ENCODE measurements around the gene EDDM3A. TPM values are rescaled to one million over a fixed set of nuclear protein-coding genes. Genes with fewer than 3 reads are reported as not detected.

Gene EDDM3A
- polyA plus RNA-seq, 4 donors: not detected

DNA sequence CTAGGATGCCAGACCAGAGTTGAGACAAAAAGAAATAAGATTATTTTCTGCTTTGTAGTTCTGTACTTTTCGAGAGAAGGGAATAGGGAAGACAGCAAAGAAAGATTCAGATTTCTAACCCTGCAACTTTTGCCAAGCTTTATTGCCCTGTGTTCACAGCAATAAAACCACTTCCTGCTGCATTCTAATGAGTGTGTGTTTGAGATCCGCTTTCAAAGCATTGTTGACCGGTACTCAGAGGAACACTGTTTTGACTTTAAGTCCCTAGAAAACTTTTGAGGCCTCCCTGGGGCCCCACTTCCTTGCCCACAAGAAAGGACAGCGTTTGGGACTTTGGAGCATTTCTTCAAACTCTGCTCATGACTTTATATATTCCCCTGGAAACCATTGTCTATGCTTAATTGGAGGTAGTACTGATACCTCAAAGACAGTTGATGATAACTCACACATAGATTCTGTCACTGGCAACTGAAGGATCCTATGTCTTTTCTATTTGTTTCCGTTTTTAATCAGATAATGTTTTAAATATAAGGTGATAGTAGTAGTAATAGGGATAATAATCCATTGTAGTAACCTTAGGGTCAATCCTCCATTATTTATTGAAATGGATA lies 36.7 kb downstream of the EDDM3A start:
- Histone ChIP-seq H3K27me3 (ENCODE audit: control insufficient read depth in 3 of 3, insufficient read depth in 3 of 3, low read length in 3 of 3) (no peaks in the 10 kb centered on the region), H3K36me3 (ENCODE audit: control insufficient read depth in 3 of 3, insufficient read depth in 2 of 3, low read depth in 1 of 3, low read length in 3 of 3) (no peaks in the 10 kb centered on the region), H3K27ac (ENCODE audit: low read depth in 1 of 3, low read length in 2 of 3) (peak overlapping the region in 2 of 3 donors; percentile 39 to 62), H3K4me1 (ENCODE audit: control insufficient read depth in 3 of 3, insufficient read depth in 2 of 3, low read depth in 1 of 3, low read length in 2 of 3) (peaks cover 0 to 6% (median 4%) of the 10 kb centered on the region in 3 donors), H3K9me3 (ENCODE audit: control insufficient read depth in 2 of 2, insufficient read depth in 1 of 2, low read depth in 1 of 2, low read length in 1 of 2) (no peaks in the 10 kb centered on the region), H3K4me3 (ENCODE audit: low read depth in 1 of 3, low read length in 3 of 3) (peak overlapping the region in 1 of 3 donors; percentile 18)
- DNase-seq: peak; percentile 71 to 74
- WGBS, 3 donors: 3 to 4% (median 3%) methylated on average over 5 of the region's 5 CpGs
- FAIRE-seq: no peak

- Histone ChIP-seq H3K27ac (ENCODE audit: low read depth in 1 of 3, low read length in 2 of 3) (no peak overlapping the region), H3K9me3 (ENCODE audit: control insufficient read depth in 2 of 2, insufficient read depth in 1 of 2, low read depth in 1 of 2, low read length in 1 of 2) (no peaks in the 10 kb centered on the region), H3K36me3 (ENCODE audit: control insufficient read depth in 3 of 3, insufficient read depth in 2 of 3, low read depth in 1 of 3, low read length in 3 of 3) (no peaks in the 10 kb centered on the region), H3K4me3 (ENCODE audit: low read depth in 1 of 3, low read length in 3 of 3) (no peak overlapping the region), H3K27me3 (ENCODE audit: control insufficient read depth in 3 of 3, insufficient read depth in 3 of 3, low read length in 3 of 3) (no peaks in the 10 kb centered on the region), H3K4me1 (ENCODE audit: control insufficient read depth in 3 of 3, insufficient read depth in 2 of 3, low read depth in 1 of 3, low read length in 2 of 3) (peaks cover 0 to under 1% (median 0%) of the 10 kb centered on the region in 3 donors)
- FAIRE-seq (no peak), DNase-seq (no peak)
- 63 to 77% (median 69%) methylated on average over 4 of the region's 4 CpGs for WGBS, 3 donors
These were observed 41.3 kb downstream of the EDDM3A start for GRCh38 chr14:20787025-20787424.

DNA sequence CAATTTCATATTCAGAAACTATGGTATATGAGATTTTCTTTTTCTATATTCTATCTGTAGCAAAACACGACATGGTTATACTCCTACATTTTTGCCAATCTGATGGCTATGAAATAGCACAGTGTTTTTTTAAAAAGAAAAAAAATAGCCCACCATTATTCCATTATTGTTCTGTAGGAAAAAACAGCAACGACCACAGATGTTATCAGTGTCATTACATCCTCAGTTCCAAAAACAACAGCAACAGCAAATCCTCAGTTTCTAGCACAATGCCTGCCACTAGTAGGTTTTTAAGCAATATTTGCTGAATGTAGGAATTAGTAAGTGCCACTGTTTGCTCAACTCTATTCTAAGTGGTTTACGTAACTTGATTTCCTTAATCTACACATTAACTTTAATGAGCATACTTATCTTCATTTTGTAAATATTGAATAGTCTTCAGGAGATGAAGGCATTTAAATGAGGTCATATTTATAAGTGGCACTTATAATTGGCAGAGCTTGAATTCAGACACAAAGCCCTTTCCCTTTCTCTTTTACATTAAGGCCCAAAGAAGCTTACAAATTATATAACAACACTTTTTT lies 43.6 kb downstream of the EDDM3A start:
- H3K36me3 ChIP-seq (ENCODE audit: control insufficient read depth in 3 of 3, insufficient read depth in 2 of 3, low read depth in 1 of 3, low read length in 3 of 3): no peaks in the 10 kb centered on the region
- 36 to 47% (median 36%) methylated on average over 3 of the region's 3 CpGs for WGBS, 3 donors
- FAIRE-seq: no peak
- no peaks in the 10 kb centered on the region for H3K9me3 ChIP-seq (ENCODE audit: control insufficient read depth in 2 of 2, insufficient read depth in 1 of 2, low read depth in 1 of 2, low read length in 1 of 2)
- H3K27me3 ChIP-seq (ENCODE audit: control insufficient read depth in 3 of 3, insufficient read depth in 3 of 3, low read length in 3 of 3): no peaks in the 10 kb centered on the region
- peak in 1 of 2 donors; percentile 44 for DNase-seq
- no peaks in the 10 kb centered on the region for H3K4me1 ChIP-seq (ENCODE audit: control insufficient read depth in 3 of 3, insufficient read depth in 2 of 3, low read depth in 1 of 3, low read length in 2 of 3)
- H3K27ac ChIP-seq (ENCODE audit: low read depth in 1 of 3, low read length in 2 of 3): no peak overlapping the region
- H3K4me3 ChIP-seq (ENCODE audit: low read depth in 1 of 3, low read length in 3 of 3): no peak overlapping the region

DNA sequence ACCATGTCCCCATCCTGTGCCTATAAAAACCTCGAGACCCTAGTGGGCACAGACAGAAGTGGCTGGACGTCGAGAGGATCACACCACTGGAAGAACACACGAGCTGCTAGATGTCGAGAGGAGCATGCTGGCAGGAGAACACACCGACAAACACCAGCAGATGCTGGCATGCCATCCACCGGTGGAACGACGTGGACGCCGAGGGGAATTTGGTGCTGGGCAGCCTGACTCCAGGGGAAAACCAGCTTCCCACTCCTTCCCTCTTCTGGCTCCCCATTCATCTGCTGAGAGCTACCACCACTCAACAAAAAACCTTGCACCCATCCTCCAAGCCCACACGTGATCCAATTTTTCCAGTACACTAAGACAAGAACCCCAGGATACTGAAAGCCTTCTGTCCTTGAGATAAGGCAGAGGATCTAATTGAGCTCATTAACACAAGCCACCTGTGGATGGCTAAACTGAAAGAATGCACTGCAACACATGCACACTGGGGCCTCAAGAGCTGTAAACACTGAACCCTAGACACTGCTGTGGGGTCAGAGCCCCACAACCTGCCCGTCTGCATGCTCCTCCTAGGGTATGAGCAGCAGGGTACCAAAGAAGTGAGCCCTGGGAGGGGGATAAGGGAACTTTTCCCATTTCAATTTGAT lies 44.9 kb downstream of the EDDM3A start:
- Histone ChIP-seq H3K36me3 (ENCODE audit: control insufficient read depth in 3 of 3, insufficient read depth in 2 of 3, low read depth in 1 of 3, low read length in 3 of 3) (no peaks in the 10 kb centered on the region), H3K9me3 (ENCODE audit: control insufficient read depth in 2 of 2, insufficient read depth in 1 of 2, low read depth in 1 of 2, low read length in 1 of 2) (no peaks in the 10 kb centered on the region), H3K4me1 (ENCODE audit: control insufficient read depth in 3 of 3, insufficient read depth in 2 of 3, low read depth in 1 of 3, low read length in 2 of 3) (no peaks in the 10 kb centered on the region), H3K27me3 (ENCODE audit: control insufficient read depth in 3 of 3, insufficient read depth in 3 of 3, low read length in 3 of 3) (no peaks in the 10 kb centered on the region), H3K4me3 (ENCODE audit: low read depth in 1 of 3, low read length in 3 of 3) (no peak overlapping the region), H3K27ac (ENCODE audit: low read depth in 1 of 3, low read length in 2 of 3) (no peak overlapping the region)
- WGBS, 3 donors: 84 to 88% (median 85%) methylated on average over 13 of the region's 13 CpGs
- DNase-seq (no peak), FAIRE-seq (no peak)

GRCh38 chr14:20791187-20791586 lies 45.5 kb downstream of the EDDM3A start:
- H3K36me3 ChIP-seq (ENCODE audit: control insufficient read depth in 3 of 3, insufficient read depth in 2 of 3, low read depth in 1 of 3, low read length in 3 of 3): no peaks in the 10 kb centered on the region
- WGBS, 3 donors: 67 to 74% (median 72%) methylated on average over 7 of the region's 7 CpGs
- H3K27ac ChIP-seq (ENCODE audit: low read depth in 1 of 3, low read length in 2 of 3): no peak overlapping the region
- H3K4me1 ChIP-seq (ENCODE audit: control insufficient read depth in 3 of 3, insufficient read depth in 2 of 3, low read depth in 1 of 3, low read length in 2 of 3): no peaks in the 10 kb centered on the region
- no peak for DNase-seq
- no peak for FAIRE-seq
- no peaks in the 10 kb centered on the region for H3K9me3 ChIP-seq (ENCODE audit: control insufficient read depth in 2 of 2, insufficient read depth in 1 of 2, low read depth in 1 of 2, low read length in 1 of 2)
- H3K4me3 ChIP-seq (ENCODE audit: low read depth in 1 of 3, low read length in 3 of 3): no peak overlapping the region
- H3K27me3 ChIP-seq (ENCODE audit: control insufficient read depth in 3 of 3, insufficient read depth in 3 of 3, low read length in 3 of 3): no peaks in the 10 kb centered on the region

GRCh38 chr14:20791597-20791996 lies 45.9 kb downstream of the EDDM3A start:
- 66 to 86% (median 78%) methylated on average over 2 of the region's 2 CpGs for WGBS, 3 donors
- H3K27me3 ChIP-seq (ENCODE audit: control insufficient read depth in 3 of 3, insufficient read depth in 3 of 3, low read length in 3 of 3): no peaks in the 10 kb centered on the region
- H3K4me3 ChIP-seq (ENCODE audit: low read depth in 1 of 3, low read length in 3 of 3): no peak overlapping the region
- no peak for FAIRE-seq
- no peak overlapping the region for H3K27ac ChIP-seq (ENCODE audit: low read depth in 1 of 3, low read length in 2 of 3)
- H3K9me3 ChIP-seq (ENCODE audit: control insufficient read depth in 2 of 2, insufficient read depth in 1 of 2, low read depth in 1 of 2, low read length in 1 of 2): no peaks in the 10 kb centered on the region
- H3K36me3 ChIP-seq (ENCODE audit: control insufficient read depth in 3 of 3, insufficient read depth in 2 of 3, low read depth in 1 of 3, low read length in 3 of 3): no peaks in the 10 kb centered on the region
- H3K4me1 ChIP-seq (ENCODE audit: control insufficient read depth in 3 of 3, insufficient read depth in 2 of 3, low read depth in 1 of 3, low read length in 2 of 3): no peaks in the 10 kb centered on the region
- DNase-seq: no peak

GRCh38 chr14:20792556-20792955 lies 46.9 kb downstream of the EDDM3A start:
- FAIRE-seq (no peak), DNase-seq (no peak)
- Histone ChIP-seq H3K4me3 (ENCODE audit: low read depth in 1 of 3, low read length in 3 of 3) (no peak overlapping the region), H3K27me3 (ENCODE audit: control insufficient read depth in 3 of 3, insufficient read depth in 3 of 3, low read length in 3 of 3) (no peaks in the 10 kb centered on the region), H3K36me3 (ENCODE audit: control insufficient read depth in 3 of 3, insufficient read depth in 2 of 3, low read depth in 1 of 3, low read length in 3 of 3) (no peaks in the 10 kb centered on the region), H3K27ac (ENCODE audit: low read depth in 1 of 3, low read length in 2 of 3) (no peak overlapping the region), H3K4me1 (ENCODE audit: control insufficient read depth in 3 of 3, insufficient read depth in 2 of 3, low read depth in 1 of 3, low read length in 2 of 3) (no peaks in the 10 kb centered on the region), H3K9me3 (ENCODE audit: control insufficient read depth in 2 of 2, insufficient read depth in 1 of 2, low read depth in 1 of 2, low read length in 1 of 2) (no peaks in the 10 kb centered on the region)
- whole genome bisulfite sequencing, 3 donors: 67 to 83% (median 78%) methylated on average over 4 of the region's 4 CpGs

DNA sequence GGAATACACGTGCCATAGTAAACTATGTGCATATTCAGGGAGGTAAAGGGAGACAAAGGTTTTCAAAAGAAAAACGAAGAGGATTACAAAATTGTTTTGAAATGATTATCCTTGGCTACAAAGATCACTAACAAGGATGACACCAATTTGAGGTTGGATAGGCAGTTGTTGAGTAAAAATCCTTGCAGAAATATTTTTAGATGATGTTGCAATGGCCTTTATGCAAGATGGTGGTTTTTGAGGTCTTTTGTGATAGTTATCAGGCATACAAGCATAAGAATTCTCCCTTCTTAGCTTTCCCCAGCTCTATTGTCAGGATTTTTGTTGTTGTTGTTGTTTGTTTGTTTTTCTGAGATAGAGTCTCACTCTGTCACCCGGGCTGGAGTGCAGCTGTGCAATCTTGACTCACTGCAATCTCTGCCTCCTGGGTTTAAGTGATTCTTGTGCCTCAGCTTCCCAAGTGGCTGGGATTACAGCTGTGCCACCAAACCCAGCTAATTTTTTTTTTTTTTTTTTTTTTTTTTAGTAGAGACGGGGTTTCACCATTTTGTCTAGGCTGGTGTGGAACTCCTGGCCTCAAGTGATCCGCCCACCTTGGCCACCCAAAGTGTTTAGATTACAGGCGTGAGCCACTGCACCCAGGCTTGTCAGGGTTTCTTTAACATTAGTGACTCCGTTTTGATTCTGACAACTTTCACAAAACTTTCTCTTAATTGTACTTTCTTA lies 49.1 kb downstream of the EDDM3A start:
- Histone ChIP-seq H3K36me3 (ENCODE audit: control insufficient read depth in 3 of 3, insufficient read depth in 2 of 3, low read depth in 1 of 3, low read length in 3 of 3) (no peaks in the 10 kb centered on the region), H3K4me1 (ENCODE audit: control insufficient read depth in 3 of 3, insufficient read depth in 2 of 3, low read depth in 1 of 3, low read length in 2 of 3) (peaks cover 0 to 4% (median 0%) of the 10 kb centered on the region in 3 donors), H3K27ac (ENCODE audit: low read depth in 1 of 3, low read length in 2 of 3) (no peak overlapping the region), H3K4me3 (ENCODE audit: low read depth in 1 of 3, low read length in 3 of 3) (no peak overlapping the region), H3K27me3 (ENCODE audit: control insufficient read depth in 3 of 3, insufficient read depth in 3 of 3, low read length in 3 of 3) (no peaks in the 10 kb centered on the region), H3K9me3 (ENCODE audit: control insufficient read depth in 2 of 2, insufficient read depth in 1 of 2, low read depth in 1 of 2, low read length in 1 of 2) (no peaks in the 10 kb centered on the region)
- DNase-seq (no peak), FAIRE-seq (no peak)
- 69 to 86% (median 78%) methylated on average over 7 of the region's 7 CpGs for WGBS, 3 donors

Data from small intestine (tissue), 7 donors.